GM23338 (cell line): ENCODE results near the gene RPS6KC1.

Experiments used
- CREB1 ChIP-seq: fragments of 250-450 bp; sonication (Bioruptor Pico); IDR thresholded peaks from 2 replicates; pipeline ENCODE4 v1.5.0; 2020; ENCODE audit warnings: low read depth, mild to moderate bottlenecking, moderate library complexity
- EZH2 ChIP-seq: fragments of 200-600 bp; sonication (generic); IDR thresholded peaks from one replicate; pipeline ENCODE4 v1.8.0; 2017; ENCODE audit warnings: antibody characterized with exemption, mild to moderate bottlenecking, low read depth; ENCODE audit not compliant: unreplicated experiment
- EZH2phosphoT487 ChIP-seq: fragments of 200-600 bp; sonication (generic); IDR thresholded peaks from one replicate; pipeline ENCODE4 v1.8.1; 2018; ENCODE audit warnings: antibody characterized with exemption; ENCODE audit not compliant: unreplicated experiment
- NANOG ChIP-seq: IDR thresholded peaks from 2 replicates; pipeline ENCODE4 v1.6.1; 2016; ENCODE audit warnings: antibody characterized with exemption, borderline replicate concordance
- POLR2AphosphoS5 ChIP-seq: IDR thresholded peaks from 2 replicates; pipeline ENCODE4 v1.6.1; 2016; ENCODE audit warnings: antibody characterized with exemption, low read depth
- STAT1 ChIP-seq: IDR thresholded peaks from one replicate; pipeline ENCODE4 v1.6.1; 2016; ENCODE audit warnings: antibody characterized with exemption; ENCODE audit not compliant: unreplicated experiment
- ZNF331 ChIP-seq: fragments of 250-450 bp; sonication (Bioruptor Pico); IDR thresholded peaks from 2 replicates; pipeline ENCODE4 v1.5.0; 2020; ENCODE audit warnings: low read depth, mild to moderate bottlenecking, moderate library complexity
- TF ChIP-seq, protein P1 (sequence below), 2 experiments: fragments of 200-600 bp in 1 of 2; sonication (generic) in 1 of 2; conservative IDR thresholded peaks; 2 replicates each; pipeline versions ENCODE4 v1.5.1 to v1.6.1; 2016 to 2017; ENCODE audit warnings: antibody characterized with exemption in 2 of 2, low read depth in 2 of 2, mild to moderate bottlenecking in 2 of 2, moderate library complexity in 1 of 2
- TF ChIP-seq, protein P2 (sequence below): IDR thresholded peaks from 2 replicates; pipeline ENCODE4 v1.6.1; 2016; ENCODE audit warnings: antibody characterized with exemption
- TF ChIP-seq, protein P3 (sequence below): IDR thresholded peaks from one replicate; pipeline ENCODE4 v1.6.1; 2018; ENCODE audit warnings: antibody characterized with exemption; ENCODE audit not compliant: unreplicated experiment

DNA sequence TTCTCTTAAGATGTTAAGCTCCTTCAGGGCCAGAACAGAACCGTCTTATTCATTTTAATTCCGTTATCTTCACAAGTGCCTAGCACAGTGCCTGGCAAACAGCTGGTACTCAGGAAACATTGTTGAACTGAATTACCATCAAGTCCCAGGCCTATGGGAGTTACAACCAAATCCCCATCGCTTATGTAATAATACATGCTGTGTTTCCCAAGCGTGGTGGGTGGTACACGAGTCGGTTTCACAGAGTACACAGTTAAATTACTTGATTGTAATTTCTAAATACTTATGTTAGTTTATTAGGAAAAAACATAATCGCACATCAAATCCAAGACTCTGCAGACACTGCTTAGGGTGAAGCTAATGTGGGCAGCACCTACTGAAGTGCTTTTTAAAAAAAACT is 36.4 kb upstream of the RPS6KC1 start:
- TF ChIP-seq, protein P1, sequence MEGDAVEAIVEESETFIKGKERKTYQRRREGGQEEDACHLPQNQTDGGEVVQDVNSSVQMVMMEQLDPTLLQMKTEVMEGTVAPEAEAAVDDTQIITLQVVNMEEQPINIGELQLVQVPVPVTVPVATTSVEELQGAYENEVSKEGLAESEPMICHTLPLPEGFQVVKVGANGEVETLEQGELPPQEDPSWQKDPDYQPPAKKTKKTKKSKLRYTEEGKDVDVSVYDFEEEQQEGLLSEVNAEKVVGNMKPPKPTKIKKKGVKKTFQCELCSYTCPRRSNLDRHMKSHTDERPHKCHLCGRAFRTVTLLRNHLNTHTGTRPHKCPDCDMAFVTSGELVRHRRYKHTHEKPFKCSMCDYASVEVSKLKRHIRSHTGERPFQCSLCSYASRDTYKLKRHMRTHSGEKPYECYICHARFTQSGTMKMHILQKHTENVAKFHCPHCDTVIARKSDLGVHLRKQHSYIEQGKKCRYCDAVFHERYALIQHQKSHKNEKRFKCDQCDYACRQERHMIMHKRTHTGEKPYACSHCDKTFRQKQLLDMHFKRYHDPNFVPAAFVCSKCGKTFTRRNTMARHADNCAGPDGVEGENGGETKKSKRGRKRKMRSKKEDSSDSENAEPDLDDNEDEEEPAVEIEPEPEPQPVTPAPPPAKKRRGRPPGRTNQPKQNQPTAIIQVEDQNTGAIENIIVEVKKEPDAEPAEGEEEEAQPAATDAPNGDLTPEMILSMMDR (conservative IDR thresholded peaks at IDR 0.05; ENCODE audit: low read depth in 2 of 2), result no peak
- TF ChIP-seq EZH2phosphoT487 (no peak), POLR2AphosphoS5 (no peak), EZH2 (no peak), STAT1 (no peak), CREB1 (CRISPR knock-in tag) (no peak), ZNF331 (no peak), NANOG (no peak)
- TF ChIP-seq, protein P2, sequence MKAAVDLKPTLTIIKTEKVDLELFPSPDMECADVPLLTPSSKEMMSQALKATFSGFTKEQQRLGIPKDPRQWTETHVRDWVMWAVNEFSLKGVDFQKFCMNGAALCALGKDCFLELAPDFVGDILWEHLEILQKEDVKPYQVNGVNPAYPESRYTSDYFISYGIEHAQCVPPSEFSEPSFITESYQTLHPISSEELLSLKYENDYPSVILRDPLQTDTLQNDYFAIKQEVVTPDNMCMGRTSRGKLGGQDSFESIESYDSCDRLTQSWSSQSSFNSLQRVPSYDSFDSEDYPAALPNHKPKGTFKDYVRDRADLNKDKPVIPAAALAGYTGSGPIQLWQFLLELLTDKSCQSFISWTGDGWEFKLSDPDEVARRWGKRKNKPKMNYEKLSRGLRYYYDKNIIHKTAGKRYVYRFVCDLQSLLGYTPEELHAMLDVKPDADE, result no peak
- TF ChIP-seq, protein P3, sequence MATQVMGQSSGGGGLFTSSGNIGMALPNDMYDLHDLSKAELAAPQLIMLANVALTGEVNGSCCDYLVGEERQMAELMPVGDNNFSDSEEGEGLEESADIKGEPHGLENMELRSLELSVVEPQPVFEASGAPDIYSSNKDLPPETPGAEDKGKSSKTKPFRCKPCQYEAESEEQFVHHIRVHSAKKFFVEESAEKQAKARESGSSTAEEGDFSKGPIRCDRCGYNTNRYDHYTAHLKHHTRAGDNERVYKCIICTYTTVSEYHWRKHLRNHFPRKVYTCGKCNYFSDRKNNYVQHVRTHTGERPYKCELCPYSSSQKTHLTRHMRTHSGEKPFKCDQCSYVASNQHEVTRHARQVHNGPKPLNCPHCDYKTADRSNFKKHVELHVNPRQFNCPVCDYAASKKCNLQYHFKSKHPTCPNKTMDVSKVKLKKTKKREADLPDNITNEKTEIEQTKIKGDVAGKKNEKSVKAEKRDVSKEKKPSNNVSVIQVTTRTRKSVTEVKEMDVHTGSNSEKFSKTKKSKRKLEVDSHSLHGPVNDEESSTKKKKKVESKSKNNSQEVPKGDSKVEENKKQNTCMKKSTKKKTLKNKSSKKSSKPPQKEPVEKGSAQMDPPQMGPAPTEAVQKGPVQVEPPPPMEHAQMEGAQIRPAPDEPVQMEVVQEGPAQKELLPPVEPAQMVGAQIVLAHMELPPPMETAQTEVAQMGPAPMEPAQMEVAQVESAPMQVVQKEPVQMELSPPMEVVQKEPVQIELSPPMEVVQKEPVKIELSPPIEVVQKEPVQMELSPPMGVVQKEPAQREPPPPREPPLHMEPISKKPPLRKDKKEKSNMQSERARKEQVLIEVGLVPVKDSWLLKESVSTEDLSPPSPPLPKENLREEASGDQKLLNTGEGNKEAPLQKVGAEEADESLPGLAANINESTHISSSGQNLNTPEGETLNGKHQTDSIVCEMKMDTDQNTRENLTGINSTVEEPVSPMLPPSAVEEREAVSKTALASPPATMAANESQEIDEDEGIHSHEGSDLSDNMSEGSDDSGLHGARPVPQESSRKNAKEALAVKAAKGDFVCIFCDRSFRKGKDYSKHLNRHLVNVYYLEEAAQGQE, result no peak
